VCaP (cell line): ENCODE results near the gene BCL10.
A peak's percentile ranks its signal among the peaks of the same experiment; 100 is the strongest.

ENCODE experiments used
- H3K27ac ChIP-seq: fragments of 450-650 bp; 2 replicates; pipeline ENCODE4 v1.5.1; 2017
- TF ChIP-seq, protein P1 (sequence below): fragments of 450-650 bp; conservative IDR thresholded peaks from 2 replicates; pipeline ENCODE4 v1.5.1; 2017; ENCODE audit warnings: mild to moderate bottlenecking, moderate library complexity

The BCL10 gene

DNA sequence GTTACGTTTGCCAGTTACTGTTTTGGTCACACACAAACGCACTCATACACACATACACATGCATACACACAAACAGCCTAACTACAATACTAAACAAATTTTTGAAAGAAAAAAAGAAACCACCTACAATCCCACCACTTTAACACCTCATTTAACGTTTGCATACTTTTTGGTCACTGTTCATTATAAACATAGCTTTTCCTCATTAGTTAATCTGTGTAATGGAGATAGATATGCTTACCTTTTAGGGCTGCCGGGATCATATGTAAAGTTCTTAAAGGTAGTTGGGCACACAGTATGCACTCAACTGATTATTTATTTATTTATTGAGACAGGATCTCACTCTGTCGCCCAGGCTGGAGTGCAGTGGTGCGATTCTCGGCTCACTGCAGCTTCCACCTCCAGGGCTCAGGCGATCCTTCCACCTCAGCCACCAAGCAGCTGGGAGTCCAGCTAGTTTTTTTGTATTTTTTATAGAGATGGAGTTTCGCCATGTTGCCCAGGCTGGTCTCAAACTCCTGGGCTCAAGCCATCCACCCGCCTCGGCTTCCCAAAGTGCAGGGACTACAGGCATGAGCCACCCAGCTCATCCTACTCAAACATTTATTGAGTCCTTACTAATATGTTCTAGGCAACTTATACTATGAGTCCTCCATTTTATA is 677 bp upstream of the BCL10 start:
- H3K27ac ChIP-seq = peak overlapping the region; percentile 86
- TF ChIP-seq, protein P1, sequence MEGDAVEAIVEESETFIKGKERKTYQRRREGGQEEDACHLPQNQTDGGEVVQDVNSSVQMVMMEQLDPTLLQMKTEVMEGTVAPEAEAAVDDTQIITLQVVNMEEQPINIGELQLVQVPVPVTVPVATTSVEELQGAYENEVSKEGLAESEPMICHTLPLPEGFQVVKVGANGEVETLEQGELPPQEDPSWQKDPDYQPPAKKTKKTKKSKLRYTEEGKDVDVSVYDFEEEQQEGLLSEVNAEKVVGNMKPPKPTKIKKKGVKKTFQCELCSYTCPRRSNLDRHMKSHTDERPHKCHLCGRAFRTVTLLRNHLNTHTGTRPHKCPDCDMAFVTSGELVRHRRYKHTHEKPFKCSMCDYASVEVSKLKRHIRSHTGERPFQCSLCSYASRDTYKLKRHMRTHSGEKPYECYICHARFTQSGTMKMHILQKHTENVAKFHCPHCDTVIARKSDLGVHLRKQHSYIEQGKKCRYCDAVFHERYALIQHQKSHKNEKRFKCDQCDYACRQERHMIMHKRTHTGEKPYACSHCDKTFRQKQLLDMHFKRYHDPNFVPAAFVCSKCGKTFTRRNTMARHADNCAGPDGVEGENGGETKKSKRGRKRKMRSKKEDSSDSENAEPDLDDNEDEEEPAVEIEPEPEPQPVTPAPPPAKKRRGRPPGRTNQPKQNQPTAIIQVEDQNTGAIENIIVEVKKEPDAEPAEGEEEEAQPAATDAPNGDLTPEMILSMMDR = no peak

DNA sequence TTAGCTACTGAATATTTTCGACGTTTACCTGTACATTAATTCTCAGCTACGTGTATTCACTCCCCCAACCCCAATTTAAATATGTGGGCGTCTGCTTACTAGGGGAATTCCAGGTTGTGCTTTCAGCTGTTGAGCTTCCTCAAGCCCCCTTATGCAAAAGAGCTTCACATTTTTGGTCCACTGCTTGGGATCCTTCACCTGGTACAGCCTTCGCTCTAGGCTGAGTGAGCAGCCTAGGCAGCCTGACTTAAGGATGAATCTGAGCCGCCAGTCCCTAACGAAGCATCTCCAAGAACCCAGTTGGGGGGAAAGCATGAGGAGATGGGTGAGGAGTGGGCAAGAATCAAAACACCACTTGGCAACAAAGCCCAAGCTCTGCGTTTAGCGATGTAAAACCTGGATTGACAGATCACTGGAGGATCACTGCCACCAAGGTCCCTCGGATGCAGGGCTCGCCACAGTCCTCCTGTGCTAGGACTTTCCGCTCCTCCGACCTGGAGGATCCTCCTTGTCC is 674 bp downstream of the BCL10 start:
- H3K27ac ChIP-seq = peak overlapping the region; percentile 86
- TF ChIP-seq, protein P1 = no peak

DNA sequence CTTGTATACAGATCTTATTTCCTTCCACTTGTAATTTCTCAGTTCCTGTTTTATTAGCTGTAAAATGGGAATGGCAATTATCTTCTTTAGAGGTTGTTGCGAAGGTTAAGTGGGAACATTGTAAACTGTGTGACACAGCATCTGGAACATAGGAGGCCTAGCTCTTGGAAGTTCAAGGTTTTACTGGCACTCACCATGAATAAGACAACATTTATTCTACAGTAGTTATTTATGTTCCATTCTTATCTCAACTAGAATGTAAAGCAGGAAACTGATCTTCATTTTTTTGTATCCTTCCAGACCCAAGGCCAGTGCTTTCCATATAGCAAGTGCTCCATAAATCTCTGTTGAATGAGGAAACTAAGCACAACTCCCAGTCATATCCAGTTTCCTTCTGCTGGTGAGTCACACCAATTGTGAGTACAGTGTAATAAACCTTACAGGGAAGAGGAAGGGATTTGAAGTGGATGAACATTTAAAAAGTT is 1.4 kb downstream of the BCL10 start:
- TF ChIP-seq, protein P1 = no peak
- peak overlapping the region; percentile 86; the same call in 1 of the 2 replicates for H3K27ac ChIP-seq

DNA sequence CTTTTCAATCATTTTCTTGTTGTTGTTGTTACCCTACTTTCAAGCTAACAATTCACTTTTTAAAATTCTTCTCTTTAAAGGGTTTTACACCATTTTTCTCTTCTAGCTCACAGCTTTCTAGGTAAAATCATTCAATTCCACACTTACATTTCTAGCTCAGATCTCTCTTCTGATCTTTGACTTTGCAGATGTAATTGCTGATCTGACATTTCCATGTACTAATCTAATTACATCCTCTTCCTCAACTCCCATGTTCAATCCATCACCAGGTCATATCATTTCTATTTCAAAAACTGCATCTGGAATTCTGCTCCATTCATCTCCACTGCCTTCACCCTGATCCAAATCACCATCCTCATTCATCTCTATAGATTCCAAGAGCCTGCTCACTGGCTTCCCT is 3.0 kb downstream of the BCL10 start:
- no peak overlapping the region for H3K27ac ChIP-seq
- TF ChIP-seq, protein P1 = no peak

DNA sequence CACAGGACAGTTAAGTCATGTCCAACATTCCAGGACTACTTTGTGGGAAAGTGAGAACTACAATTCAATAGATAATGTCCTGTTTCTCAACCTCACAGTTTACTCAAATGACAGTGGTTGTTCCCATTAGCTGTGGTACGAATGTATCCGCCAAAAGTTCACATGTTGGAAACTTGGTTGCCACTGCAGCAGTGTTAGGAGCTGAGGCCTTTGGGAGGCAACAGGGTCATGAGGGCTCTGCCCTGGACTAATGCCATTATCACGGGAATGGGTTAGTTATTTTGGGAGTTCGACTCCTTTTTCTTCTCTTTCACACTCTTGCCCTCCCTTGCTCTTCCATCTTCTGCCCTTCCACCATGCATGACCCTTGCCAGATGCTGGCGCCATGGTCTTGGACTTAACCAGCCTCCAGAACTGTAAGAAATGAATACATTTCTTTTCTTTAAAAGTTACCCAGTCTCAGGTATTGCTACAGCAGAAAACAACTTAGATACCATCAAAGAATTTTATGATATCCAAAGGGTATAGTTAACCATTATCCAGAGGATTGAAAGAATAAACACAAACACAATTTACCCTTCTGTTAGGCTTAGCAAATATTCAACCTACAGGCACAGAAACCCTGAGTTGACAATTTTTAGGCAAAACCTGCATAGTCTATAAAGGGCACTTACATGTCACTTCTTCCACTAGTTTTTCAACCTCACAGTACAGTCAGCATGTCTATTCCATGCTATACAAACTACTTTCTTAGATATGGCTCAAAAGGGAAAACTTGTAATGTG is 7.4 kb downstream of the BCL10 start:
- H3K27ac ChIP-seq = no peak overlapping the region
- TF ChIP-seq, protein P1 = no peak

DNA sequence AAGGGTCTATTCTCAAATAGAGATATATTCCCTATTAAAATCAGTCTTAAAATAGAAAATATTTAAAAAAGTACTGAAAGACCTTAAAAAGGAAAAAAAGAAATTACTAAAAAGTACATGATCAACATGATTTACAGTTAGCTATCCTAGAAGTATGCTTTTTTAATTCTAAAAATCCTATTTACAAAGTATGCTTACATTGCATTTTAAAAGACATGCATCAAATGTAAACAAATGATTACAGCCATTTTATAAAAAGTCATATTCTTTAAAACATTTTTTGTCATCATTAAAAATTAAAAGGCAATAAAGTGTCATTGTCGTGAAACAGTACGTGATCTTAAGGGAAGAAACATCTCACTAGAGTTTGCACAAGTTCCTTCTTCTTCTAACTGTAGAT is 9.1 kb downstream of the BCL10 start:
- TF ChIP-seq, protein P1 = no peak
- H3K27ac ChIP-seq = peak overlapping the region; percentile 33; the same call in 1 of the 2 replicates

DNA sequence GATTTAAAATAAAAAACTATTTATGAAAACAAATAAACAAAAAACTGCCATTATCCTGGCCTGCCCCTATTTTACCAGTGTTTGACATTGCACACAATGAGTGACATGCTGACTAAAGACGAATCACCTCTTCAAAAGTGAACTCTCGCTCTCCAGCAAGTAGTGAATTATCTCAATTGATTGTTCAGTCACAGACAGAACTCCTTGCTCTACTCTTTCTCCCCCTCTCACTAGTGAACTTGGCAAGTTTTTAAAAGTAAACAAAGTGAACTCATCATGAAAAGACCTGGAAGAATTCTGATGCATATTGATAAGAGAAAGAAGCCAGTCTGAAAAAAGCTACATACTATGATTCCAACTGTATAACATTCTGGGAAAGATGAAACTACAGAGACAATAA is 12.3 kb downstream of the BCL10 start:
- H3K27ac ChIP-seq = no peak overlapping the region
- TF ChIP-seq, protein P1 = no peak
